ACC112 (cell line): ENCODE measurements around the gene PRDM10.
A peak's percentile ranks its signal among the peaks of the same experiment; 100 is the strongest.

Experiments
- H2AFZ ChIP-seq: fragments of 200-600 bp; sonication (generic); one replicate; pipeline ENCODE4 v1.6.0; 2017; ENCODE audit warnings: antibody characterized with exemption, low read length; ENCODE audit not compliant: unreplicated experiment
- H3K27ac ChIP-seq: fragments of 200-600 bp; sonication (generic); 2 replicates; pipeline ENCODE4 v1.5.1; 2014; ENCODE audit warnings: low read depth, mild to moderate bottlenecking, antibody characterized with exemption, low read length, moderate library complexity
- H3K27me3 ChIP-seq: fragments of 200-600 bp; sonication (generic); 2 replicates; pipeline ENCODE4 v1.6.1; 2014; ENCODE audit warnings: mild to moderate bottlenecking, antibody characterized with exemption, low read length, moderate library complexity, mixed read lengths; ENCODE audit not compliant: insufficient read depth
- H3K36me3 ChIP-seq: fragments of 200-600 bp; sonication (generic); 2 replicates; pipeline ENCODE4 v1.6.1; 2016; ENCODE audit warnings: mild to moderate bottlenecking, antibody characterized with exemption, low read length, moderate library complexity, mixed read lengths; ENCODE audit not compliant: insufficient read depth
- H3K4me1 ChIP-seq: fragments of 200-600 bp; sonication (generic); one replicate; pipeline ENCODE4 v1.6.1; 2016; ENCODE audit warnings: low read length, mixed read lengths; ENCODE audit not compliant: insufficient read depth, unreplicated experiment, control insufficient read depth
- H3K4me3 ChIP-seq: fragments of 200-600 bp; sonication (generic); 2 replicates; pipeline ENCODE4 v1.5.1; 2014; ENCODE audit warnings: mild to moderate bottlenecking, low read depth, low read length
- H3K79me2 ChIP-seq: fragments of 200-600 bp; sonication (generic); one replicate; pipeline ENCODE4 v1.6.0; 2016; ENCODE audit warnings: low read length; ENCODE audit not compliant: control insufficient read depth, unreplicated experiment, insufficient read depth

PRDM10 gene, protein sequence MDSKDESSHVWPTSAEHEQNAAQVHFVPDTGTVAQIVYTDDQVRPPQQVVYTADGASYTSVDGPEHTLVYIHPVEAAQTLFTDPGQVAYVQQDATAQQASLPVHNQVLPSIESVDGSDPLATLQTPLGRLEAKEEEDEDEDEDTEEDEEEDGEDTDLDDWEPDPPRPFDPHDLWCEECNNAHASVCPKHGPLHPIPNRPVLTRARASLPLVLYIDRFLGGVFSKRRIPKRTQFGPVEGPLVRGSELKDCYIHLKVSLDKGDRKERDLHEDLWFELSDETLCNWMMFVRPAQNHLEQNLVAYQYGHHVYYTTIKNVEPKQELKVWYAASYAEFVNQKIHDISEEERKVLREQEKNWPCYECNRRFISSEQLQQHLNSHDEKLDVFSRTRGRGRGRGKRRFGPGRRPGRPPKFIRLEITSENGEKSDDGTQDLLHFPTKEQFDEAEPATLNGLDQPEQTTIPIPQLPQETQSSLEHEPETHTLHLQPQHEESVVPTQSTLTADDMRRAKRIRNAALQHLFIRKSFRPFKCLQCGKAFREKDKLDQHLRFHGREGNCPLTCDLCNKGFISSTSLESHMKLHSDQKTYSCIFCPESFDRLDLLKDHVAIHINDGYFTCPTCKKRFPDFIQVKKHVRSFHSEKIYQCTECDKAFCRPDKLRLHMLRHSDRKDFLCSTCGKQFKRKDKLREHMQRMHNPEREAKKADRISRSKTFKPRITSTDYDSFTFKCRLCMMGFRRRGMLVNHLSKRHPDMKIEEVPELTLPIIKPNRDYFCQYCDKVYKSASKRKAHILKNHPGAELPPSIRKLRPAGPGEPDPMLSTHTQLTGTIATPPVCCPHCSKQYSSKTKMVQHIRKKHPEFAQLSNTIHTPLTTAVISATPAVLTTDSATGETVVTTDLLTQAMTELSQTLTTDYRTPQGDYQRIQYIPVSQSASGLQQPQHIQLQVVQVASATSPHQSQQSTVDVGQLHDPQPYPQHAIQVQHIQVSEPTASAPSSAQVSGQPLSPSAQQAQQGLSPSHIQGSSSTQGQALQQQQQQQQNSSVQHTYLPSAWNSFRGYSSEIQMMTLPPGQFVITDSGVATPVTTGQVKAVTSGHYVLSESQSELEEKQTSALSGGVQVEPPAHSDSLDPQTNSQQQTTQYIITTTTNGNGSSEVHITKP

DNA sequence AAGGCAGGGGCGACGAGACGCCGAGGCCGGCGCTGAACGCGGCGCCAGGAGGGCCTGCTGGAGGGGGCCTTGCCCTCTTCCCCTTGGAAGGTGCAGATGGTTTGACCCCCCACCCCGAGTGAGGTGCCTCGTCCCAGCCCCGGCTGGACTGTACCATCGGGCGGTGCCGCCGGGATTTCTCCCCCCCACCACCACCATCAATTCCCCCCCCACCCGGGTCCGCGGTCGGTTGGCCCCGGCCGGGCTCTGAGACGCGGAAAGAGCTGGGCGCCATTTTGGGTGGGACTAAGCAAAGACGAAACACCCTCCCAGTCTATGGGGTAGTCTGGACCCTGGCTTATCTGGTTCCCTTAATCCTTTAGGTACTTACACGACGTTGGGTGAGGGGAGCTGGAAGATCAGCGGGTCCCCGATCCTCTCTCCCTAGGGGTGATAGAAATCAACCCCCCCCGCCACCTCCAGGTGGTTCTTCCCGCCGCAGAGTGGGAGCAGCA lies at the start of gene PRDM10:
TSS of gene PRDM10 (minus strand) at position 484 of the 494 bp plus-strand sequence. CDS start 41,871 bp downstream, outside the sequence.
- H2AFZ ChIP-seq = peak within 1 kb of the TSS; percentile 87
- H3K79me2 ChIP-seq = peaks cover 30% of the 10 kb centered on the region
- no peaks in the 10 kb centered on the region for H3K27me3 ChIP-seq
- no peaks in the 10 kb centered on the region for H3K36me3 ChIP-seq
- peak within 1 kb of the TSS; percentile 93 for H3K4me3 ChIP-seq
- H3K4me1 ChIP-seq = peaks cover 15% of the 10 kb centered on the region
- H3K27ac ChIP-seq = peak within 1 kb of the TSS; percentile 99

DNA sequence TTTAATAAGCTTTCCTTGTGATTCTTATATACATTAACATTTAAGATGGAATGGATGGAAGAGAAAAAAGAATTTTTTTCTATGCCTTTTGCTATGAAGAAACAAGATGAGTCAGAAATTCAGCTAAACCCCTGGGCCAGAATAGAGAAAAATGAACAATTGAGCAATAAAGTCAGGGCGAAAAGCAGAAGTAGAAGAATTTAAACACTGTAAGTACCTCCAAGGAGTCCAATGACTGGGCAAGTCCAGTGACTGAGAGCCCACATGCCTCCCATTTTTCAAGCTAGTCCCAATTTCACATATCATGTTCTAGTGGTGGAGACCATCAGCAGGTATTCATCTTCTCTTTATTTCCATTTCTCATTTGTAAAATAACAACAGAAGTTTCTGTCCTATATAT lies 48.4 kb upstream of the PRDM10 start:
- Histone ChIP-seq H3K4me3 (no peak overlapping the region), H3K36me3 (no peaks in the 10 kb centered on the region), H3K4me1 (peaks cover 17% of the 10 kb centered on the region), H3K79me2 (no peaks in the 10 kb centered on the region), H2AFZ (no peak overlapping the region), H3K27ac (no peak overlapping the region), H3K27me3 (no peaks in the 10 kb centered on the region)

DNA sequence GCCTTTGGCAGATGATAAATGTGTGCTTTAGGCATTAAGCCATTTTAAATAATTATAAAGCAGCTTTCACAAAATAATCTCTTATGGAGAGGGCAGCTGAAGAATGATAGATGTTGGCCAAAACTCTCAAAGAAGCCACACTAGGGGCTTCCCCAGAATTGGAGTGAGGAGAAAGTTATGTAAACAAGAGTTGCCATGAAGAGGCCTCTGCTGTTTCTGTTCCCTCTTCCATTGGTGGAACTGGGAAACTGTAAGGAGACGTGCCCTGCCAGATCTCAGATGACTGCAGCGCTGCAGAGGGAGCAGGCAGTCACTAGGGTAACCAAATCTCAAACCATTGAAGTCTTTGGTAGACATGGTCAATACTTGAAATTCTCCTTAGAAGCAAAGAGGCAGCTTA lies 47.6 kb upstream of the PRDM10 start:
- H3K36me3 ChIP-seq = no peaks in the 10 kb centered on the region
- H3K4me1 ChIP-seq = peaks cover 12% of the 10 kb centered on the region
- no peaks in the 10 kb centered on the region for H3K27me3 ChIP-seq
- no peak overlapping the region for H3K27ac ChIP-seq
- no peak overlapping the region for H3K4me3 ChIP-seq
- H2AFZ ChIP-seq = no peak overlapping the region
- H3K79me2 ChIP-seq = no peaks in the 10 kb centered on the region

DNA sequence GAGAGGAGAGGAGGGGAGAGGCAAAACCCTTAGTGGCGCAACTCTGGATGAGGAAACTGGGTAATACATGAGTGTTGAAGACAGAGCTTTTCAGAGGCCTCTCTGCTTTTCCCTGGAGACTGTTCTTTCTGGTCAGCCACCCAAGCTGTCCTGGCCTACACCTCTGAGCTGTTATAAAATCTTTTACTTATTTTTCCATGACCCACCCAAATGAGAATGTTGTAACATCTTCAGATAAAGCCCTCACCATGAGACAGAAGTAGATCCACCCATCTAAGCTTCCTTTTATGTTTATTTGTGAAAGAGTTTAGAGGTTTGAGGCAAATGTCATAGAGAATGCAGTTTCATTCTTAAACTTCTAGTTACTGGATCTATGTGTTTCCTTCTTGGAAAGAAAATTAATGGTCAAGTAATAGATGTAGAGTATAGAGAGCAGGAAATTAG lies 46.7 kb upstream of the PRDM10 start:
- Histone ChIP-seq H2AFZ (no peak overlapping the region), H3K27me3 (no peaks in the 10 kb centered on the region), H3K79me2 (no peaks in the 10 kb centered on the region), H3K27ac (no peak overlapping the region), H3K4me3 (no peak overlapping the region), H3K4me1 (peaks cover 7% of the 10 kb centered on the region), H3K36me3 (no peaks in the 10 kb centered on the region)

DNA sequence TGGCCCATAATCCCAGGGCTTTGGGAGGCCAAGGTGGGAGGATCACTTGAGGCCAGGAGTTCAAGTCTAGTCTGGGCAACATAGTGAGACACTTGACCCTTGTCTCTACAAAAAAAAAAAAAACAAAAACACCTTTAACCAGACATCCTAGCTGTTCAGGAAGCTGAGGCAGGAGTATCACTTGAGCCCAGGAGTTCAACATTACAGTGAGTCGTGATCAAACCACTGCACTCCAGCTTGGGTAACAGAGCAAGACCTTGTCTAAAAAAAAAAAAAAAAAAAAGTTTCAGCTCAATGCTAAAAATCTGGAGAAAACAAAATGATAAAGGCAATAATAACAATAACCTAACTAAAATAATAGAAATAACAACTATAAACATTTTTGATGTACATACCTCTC lies 44.5 kb upstream of the PRDM10 start:
- H3K27ac ChIP-seq = no peak overlapping the region
- peaks cover 11% of the 10 kb centered on the region for H3K4me1 ChIP-seq
- H3K27me3 ChIP-seq = no peaks in the 10 kb centered on the region
- no peaks in the 10 kb centered on the region for H3K36me3 ChIP-seq
- no peak overlapping the region for H3K4me3 ChIP-seq
- no peaks in the 10 kb centered on the region for H3K79me2 ChIP-seq
- H2AFZ ChIP-seq = no peak overlapping the region

DNA sequence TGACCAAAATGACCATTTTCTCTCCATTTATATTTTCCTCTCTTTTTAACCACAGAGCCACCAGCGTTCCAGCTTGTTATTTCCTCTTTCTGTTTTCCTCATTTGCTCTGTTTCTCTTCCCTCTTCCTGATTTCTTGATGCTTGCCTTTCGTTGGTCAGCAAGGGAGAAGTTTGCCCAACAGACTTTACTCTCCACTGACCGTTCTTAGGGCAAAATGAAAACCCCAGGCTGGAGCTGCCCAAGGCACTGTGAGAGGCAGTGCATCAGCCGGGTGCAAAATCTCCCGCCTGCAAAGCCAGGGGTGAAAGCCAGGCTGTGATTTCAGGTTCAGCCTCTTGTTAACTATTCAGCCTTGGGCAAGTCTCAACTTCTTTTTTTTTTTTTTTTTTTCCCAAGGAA lies 40.9 kb upstream of the PRDM10 start:
- no peaks in the 10 kb centered on the region for H3K27me3 ChIP-seq
- H3K36me3 ChIP-seq = no peaks in the 10 kb centered on the region
- H3K79me2 ChIP-seq = no peaks in the 10 kb centered on the region
- peaks cover 9% of the 10 kb centered on the region for H3K4me1 ChIP-seq
- H3K27ac ChIP-seq = no peak overlapping the region
- no peak overlapping the region for H3K4me3 ChIP-seq
- no peak overlapping the region for H2AFZ ChIP-seq

DNA sequence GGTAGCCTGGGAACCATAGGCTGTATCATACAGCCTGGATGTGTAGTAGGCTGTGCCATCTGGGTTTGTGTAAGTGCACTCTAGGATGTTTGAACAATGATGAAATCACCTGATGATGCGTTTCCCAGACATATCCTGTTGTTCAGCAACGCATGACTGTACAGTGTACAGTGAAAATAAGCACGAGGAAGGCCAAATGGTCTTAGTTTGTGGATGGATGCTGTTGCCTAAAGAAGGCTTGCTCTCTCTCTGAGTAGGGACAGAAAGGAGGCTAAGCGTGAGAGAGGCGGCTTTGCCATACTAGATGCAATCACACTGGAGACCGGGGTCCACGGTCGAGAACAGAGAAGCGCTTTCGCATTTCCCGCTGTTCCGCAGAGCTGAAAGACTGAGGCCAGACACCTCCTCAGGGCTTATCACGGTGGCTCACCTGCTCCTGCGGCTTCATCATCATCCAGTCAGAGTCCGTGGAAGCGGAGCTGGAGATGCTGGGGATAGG lies 39.5 kb upstream of the PRDM10 start:
- H2AFZ ChIP-seq = peak overlapping the region; percentile 61

DNA sequence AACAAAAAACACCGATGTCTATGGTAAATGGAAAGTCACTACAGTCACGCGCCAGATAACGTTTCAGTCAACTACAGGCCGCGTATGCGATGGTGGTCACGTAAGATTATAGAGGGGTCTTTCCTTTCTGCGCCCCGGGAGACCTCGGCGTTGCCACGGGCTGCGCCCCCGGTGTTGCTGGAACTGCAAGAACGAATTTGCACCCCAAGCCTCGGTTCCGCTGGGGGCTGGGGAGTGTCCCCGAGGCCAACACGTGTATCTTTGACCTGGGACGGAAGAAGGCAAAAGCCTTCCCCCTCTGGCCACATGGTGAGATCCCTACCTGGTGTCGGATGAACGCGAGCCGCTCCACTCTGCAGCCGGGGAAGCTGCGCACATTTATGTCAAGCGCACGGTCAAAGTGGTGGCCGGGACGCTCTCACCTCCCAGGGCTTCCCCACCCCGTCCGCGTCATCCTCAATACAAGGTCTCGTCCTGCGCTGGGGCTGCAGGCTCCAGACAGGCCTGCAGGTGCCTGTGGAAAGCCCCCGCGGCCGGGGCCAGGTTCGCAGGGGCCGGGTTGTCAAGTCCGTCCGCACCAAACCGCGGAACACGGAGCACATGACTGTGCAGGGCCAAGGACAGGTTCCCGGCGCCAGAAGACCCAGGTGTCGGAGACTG lies 37.8 kb upstream of the PRDM10 start:
- Histone ChIP-seq H3K36me3 (no peaks in the 10 kb centered on the region), H2AFZ (no peak overlapping the region), H3K4me3 (no peak overlapping the region), H3K27me3 (no peaks in the 10 kb centered on the region), H3K4me1 (peaks cover 15% of the 10 kb centered on the region), H3K27ac (no peak overlapping the region), H3K79me2 (no peaks in the 10 kb centered on the region)

More for the DNA sequence above, 39.5 kb upstream of the PRDM10 start:
- Histone ChIP-seq H3K79me2 (no peaks in the 10 kb centered on the region), H3K36me3 (no peaks in the 10 kb centered on the region), H3K27me3 (no peaks in the 10 kb centered on the region), H3K4me3 (no peak overlapping the region), H3K27ac (peak overlapping the region; percentile 41; the same call in 1 of the 2 replicates), H3K4me1 (peaks cover 15% of the 10 kb centered on the region)

DNA sequence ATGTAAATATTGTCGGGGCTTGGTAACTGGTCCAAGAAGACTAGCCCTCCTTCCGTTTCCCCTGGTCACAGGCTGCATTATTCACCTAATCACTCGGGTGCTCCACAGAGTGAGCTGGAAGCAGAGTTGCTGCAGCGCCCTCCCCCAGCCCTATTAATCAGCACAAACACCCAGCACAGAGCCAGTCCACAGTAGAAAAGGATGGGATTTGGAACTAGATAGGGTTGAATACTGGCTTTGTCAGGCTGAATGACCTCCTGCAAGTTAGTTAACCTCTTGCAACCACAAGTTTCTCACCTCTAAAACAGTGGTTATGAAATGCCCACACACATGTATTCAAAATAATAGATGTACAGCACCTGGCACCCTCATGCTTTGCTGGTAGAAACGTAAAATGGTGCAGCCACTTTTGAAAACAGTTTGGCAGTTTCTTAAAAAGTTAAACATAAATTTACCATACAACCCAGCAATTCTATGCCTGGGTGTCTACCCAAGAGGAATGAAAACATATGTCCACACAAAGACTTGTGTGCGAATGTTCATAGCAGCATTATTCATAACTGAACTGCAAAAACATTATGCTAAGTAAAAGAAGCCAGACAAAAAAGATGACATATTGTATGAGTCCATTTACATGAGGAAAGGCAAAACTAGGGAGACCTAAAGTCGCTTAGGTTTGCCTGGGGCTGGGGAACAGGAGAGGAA lies 35.4 kb upstream of the PRDM10 start:
- Histone ChIP-seq H3K27ac (no peak overlapping the region), H3K4me3 (no peak overlapping the region), H2AFZ (no peak overlapping the region), H3K36me3 (no peaks in the 10 kb centered on the region), H3K79me2 (no peaks in the 10 kb centered on the region), H3K4me1 (peaks cover 15% of the 10 kb centered on the region), H3K27me3 (no peaks in the 10 kb centered on the region)
